GM12874 (cell line): ENCODE results near the gene YAE1.

ENCODE experiments used
- TF ChIP-seq, protein P1 (sequence below): IDR thresholded peaks from 2 replicates; pipeline ENCODE4 v1.5.1; 2011; ENCODE audit warnings: low read depth, mild to moderate bottlenecking, control low read depth, low read length, moderate library complexity; ENCODE audit not compliant: insufficient read depth

YAE1 gene

DNA sequence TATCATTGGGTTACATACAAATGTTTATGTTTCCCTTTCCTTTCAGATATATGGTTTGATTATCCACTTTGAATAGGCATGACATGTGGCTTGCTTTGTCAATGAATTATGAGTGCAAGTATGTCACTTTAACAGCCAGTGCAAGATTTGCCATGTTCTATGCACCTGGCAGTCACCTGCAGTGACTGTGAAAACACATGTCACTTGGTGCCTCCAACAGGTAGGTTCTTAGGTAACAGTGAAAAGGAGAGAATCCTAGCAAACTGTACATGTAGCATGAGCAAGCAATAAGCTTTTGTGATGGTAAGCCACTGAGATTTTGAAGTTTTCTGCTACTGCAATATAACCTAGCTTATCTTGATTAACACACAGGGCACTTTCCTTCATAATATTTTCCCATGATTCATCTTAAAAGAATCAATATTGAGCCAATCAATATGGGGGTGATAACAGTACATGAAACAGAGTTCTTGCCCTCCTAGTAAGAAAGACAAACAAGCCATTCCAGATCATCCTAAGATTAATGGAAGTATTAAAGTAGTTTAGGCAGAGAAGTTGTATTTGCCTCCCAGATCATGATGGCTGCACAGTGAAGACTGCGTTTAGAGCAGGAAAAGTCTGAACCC is 49.3 kb downstream of the YAE1 start:
- TF ChIP-seq, protein P1, sequence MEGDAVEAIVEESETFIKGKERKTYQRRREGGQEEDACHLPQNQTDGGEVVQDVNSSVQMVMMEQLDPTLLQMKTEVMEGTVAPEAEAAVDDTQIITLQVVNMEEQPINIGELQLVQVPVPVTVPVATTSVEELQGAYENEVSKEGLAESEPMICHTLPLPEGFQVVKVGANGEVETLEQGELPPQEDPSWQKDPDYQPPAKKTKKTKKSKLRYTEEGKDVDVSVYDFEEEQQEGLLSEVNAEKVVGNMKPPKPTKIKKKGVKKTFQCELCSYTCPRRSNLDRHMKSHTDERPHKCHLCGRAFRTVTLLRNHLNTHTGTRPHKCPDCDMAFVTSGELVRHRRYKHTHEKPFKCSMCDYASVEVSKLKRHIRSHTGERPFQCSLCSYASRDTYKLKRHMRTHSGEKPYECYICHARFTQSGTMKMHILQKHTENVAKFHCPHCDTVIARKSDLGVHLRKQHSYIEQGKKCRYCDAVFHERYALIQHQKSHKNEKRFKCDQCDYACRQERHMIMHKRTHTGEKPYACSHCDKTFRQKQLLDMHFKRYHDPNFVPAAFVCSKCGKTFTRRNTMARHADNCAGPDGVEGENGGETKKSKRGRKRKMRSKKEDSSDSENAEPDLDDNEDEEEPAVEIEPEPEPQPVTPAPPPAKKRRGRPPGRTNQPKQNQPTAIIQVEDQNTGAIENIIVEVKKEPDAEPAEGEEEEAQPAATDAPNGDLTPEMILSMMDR: no peak

GRCh38 chr7:39616138-39616537 is 49.9 kb downstream of the YAE1 start:
- TF ChIP-seq, protein P1: no peak

- TF ChIP-seq, protein P1: no peak
Measured at GRCh38 chr7:39617005-39617404, 50.8 kb downstream of the YAE1 start.

GRCh38 chr7:39618868-39619267 is 52.7 kb downstream of the YAE1 start:
- TF ChIP-seq, protein P1: no peak

- TF ChIP-seq, protein P1: no peak
Measured at GRCh38 chr7:39620486-39620885, 54.3 kb downstream of the YAE1 start.

DNA sequence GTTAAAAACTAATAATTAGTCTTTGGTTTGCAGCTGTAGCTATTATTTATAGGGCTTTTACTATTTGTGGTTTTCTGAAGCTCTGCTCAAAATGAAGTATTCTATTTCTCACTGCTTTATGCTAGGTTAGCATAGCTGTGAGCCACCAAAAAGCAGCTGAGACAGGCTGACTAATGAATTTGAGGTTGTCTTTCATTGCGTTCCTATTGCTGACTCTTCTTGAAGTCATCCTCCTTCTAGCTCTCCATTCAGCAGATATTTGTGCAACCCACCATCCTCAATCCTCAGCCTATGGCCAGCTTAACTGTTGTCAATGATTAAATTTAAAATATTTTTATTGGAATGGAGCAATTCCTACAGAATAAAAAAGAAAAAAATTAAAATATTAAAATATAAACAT is 55.1 kb downstream of the YAE1 start:
- TF ChIP-seq, protein P1: no peak

- TF ChIP-seq, protein P1: no peak
Measured at GRCh38 chr7:39621784-39622411, 55.7 kb downstream of the YAE1 start.
